GM08714 (cell line): ENCODE results near the gene TAP2.
"Not testable (repeated sequence)": the region's sequence is repeated elsewhere in the genome, so short reads cannot be mapped to it uniquely, and the experiment has no call there.

Experiments
- H3K4me3 ChIP-seq: fragments of 200-500 bp; sonication (Bioruptor generic); 2 replicates; pipeline ENCODE4 v1.5.1; 2014; ENCODE audit warnings: mild to moderate bottlenecking, low read length, inconsistent platforms
- ZNF274 ChIP-seq: IDR thresholded peaks from 2 replicates; pipeline ENCODE4 v1.6.1; 2012; ENCODE audit warnings: mild to moderate bottlenecking, low read depth, low read length

TAP2 gene

DNA sequence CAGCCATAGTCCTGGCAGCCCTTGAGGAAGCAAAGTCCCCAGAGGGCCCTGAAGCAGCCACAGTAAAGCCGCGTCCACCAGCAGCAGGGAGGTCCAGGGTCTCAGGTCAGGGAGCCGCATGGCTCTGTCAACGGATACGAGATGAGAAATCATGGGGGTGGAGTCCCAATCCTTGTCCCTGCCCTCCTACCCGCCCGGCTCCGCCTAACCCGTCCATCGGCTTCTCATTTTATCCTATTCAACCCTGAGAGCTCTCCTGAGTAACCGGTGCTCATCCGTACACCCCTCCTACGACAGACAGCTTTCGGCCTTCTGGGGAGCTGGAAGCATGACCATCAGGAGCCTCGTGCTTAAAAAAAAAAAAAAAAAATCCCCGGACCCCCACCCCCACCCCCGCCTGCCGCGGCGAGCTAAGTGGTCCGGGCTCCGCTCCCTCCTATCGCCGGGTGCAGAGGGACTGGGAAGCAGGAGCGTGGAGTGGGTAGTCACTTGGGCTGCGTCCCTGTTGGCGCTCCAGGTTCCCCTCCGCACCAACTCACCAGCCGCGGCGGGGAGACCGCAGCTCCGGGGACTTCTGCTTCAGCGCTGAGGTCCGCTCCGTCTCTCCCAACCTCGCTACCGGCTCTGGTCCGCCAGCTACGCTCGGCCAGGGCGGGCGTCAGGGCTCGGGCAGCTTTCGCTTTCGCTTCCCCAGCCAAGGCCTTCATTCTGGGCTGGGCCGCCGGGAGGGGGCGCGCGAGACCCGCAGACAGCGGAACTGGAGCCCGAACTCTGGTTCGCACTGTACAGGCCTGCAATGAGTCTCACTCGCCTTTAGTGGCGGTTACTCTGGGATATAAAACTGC is at the start of gene TAP2:
TAP2 (minus strand) TSS at position 626 of the 845 bp plus-strand sequence; CDS start at position 120, 506 bp downstream.
- peak within 1 kb of the TSS; percentile 81 for H3K4me3 ChIP-seq
- no peak for TF ChIP-seq ZNF274

DNA sequence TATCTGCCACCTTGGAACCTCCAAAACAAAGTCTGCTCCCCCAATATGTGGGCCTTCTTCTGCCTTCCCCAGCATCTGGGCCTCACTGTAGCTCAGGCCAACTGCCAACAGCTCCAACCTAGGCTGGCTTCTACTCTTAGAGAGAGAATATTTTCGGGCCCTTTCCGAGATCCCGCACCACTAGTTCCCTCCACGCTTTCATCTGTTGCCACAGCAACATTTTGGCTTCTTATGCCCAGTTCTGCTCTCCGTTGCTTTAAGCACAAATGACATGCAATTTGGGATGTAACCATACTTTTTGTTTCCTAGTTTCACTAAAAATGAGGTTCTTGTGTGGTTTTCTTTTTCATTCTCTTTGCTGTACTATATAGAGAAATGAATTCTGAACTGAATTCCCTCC is 49.1 kb upstream of the TAP2 start:
- no peak overlapping the region for H3K4me3 ChIP-seq
- no peak for TF ChIP-seq ZNF274

DNA sequence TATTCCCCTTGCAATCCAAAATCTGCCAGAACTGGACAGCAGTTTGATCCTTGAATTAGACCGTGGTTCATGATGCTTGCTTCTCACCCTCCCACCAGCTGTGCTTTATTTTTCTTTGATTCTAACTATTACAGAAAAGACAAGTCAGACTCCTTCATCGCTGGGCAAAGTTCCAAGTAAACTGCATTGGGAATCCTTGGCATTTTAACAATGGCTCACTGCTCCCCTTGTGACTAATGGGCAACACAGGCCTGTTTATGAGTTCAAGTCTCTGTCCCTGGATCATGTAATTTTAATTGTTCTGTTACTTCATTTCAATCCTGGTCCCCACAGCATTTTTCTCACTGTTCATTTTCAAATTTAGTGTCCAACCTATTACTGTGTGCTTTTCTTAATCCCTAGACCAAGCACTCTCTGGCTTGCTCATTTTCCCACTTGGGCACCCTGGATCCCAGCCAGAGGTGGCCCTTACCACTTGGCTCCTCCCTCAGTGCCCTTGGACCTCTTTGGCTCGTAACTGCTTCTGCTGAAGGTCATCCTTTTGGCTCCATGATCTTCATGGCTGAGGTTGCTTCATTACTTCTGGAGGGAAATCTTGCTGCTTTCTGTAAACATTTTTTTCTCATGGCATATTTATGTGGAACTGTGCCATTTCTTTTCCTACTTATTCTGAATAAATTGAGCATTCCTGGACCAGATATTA is 48.3 kb upstream of the TAP2 start:
- TF ChIP-seq ZNF274: no peak
- H3K4me3 ChIP-seq: no peak overlapping the region

DNA sequence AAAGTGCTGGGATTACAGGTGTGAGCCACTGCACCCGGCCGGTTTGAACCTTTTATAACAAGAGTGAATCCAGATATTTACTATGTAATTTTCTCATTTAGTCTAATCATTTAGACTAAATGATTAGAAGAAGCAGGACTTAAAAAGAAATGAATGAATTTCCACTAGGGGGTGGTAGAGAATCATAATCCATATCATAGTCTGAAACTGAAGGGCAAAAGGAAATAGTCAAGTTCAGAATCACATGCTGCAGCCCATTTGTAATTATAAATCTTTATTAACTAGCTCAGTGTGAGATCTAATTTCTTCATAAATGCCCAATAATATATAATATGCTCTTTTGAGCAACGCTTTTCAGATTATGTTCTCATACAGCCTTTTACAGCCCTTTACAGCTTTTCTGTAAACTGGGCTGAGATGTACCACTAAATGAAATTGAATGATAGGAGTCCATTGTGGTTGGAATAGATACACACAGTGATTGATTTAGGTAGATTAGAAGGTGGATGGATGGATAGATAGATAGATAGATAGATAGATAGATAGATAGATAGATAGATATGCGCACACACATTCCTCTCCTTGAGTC is 47.3 kb upstream of the TAP2 start:
- no peak overlapping the region for H3K4me3 ChIP-seq
- TF ChIP-seq ZNF274: no peak

DNA sequence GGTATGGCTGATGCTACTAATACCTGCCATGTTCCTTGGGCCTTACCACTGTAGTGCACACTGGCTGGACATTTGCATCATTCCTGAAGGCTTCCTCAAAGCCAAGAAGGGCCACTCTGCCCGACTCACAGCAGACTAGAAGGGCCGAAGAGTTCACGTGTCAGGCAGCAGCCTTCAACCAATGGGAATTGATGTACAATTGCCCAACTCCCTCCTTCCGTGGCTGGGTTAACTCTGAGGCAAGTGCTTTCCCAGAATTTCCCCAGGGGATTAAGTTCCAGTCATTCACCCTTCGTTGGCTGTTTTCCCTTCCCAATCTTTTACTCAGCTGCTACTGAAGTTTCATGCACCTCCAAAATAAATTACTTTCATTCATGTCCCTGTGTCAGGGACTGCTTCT is 45.2 kb upstream of the TAP2 start:
- no peak overlapping the region for H3K4me3 ChIP-seq
- TF ChIP-seq ZNF274: no peak

DNA sequence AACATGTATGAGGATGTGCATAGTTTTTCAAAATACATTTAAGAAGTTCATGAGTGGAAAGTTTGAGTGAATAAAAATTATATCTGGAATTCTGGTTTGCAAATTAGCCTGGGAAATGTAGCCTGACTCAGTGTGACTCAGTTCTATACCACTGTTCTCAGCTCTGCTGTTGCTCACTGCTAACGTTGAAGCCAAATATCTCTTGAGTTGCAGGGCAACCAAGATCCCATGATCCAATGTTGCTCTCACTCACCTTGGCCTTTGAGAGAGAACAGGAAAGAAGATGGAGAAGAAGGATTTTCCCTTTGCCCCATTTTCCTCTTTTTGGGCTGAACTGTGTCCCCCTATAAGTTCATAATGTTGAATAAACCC is 44.3 kb upstream of the TAP2 start:
- TF ChIP-seq ZNF274: no peak
- no peak overlapping the region for H3K4me3 ChIP-seq

DNA sequence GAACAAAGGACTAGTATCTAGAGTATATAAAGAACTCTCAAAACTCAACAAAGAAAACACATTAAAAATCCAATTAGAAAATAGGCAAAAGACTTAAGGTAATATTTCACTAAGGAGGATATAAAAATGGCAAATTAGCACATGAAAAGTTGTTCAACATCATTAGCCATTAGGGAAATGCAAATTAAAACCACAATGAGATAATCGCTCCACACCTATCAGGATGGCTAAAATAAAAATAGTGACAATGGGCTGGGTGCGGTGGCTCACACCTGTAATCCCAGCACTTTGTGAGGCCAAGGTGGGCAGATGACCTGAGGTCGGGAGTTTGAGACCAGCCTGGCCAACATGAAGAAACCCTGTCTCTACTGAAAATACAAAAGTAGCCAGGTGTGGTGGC is 42.4 kb upstream of the TAP2 start:
- H3K4me3 ChIP-seq: not testable (repeated sequence)

DNA sequence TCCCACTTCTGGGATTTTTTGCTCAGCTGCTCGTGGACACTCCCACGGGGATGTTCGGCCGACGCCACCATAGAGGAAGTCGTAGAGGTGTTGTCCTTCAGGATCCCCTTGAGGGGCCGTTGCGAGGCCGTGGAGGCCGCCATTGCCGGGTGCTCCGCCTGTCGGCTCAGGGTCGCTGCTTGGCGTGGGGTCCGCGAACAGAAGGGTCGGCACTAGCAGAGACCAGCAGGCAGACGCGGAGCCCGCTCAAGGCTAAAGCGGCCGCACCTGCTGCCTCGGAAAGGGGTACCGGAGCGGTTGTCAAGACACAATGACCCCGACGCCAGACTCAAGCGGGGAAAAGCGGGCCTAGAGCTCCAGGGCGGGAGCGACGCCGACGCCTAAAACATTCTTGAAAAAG is 41.2 kb upstream of the TAP2 start:
- TF ChIP-seq ZNF274: no peak
- no peak overlapping the region; the same call in 1 of the 2 replicates for H3K4me3 ChIP-seq

DNA sequence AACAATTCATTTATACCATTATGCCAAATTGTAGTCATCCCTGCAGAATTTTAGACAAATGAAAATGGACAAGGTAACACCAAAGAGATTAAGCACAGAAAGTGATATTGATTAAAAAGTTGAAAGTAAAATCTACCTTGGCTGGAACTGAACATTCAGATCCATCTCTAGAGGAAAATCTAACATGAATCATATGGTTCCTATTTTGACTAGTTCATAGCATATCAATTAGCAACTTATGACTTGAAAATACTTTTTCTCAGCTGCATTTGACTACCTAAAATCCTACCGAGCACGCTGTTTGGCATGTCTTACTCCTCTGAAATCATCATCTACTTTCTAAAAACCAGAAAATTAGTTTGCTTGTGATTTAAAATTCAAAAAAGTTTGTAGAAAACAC is 38.1 kb upstream of the TAP2 start:
- TF ChIP-seq ZNF274: no peak
- no peak overlapping the region for H3K4me3 ChIP-seq

DNA sequence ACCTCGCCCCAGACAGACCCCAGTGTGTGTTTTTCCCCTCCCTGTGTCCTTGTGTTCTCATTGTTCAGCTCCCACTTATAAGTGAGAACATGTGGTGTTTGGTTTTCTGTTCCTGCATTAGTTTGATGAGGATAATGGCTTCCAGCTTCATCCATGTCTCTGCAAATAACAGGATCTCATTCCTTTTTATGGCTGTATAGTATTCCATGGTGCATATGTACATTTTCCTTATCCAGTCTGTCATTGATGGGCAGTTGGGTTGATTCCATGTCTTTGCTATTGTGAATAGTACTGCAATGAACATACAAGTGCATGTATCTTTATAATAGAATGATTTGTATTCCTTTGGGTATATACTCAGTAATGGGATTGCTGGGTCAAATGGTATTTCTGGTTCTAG is 35.4 kb upstream of the TAP2 start:
- not testable (repeated sequence) for H3K4me3 ChIP-seq

DNA sequence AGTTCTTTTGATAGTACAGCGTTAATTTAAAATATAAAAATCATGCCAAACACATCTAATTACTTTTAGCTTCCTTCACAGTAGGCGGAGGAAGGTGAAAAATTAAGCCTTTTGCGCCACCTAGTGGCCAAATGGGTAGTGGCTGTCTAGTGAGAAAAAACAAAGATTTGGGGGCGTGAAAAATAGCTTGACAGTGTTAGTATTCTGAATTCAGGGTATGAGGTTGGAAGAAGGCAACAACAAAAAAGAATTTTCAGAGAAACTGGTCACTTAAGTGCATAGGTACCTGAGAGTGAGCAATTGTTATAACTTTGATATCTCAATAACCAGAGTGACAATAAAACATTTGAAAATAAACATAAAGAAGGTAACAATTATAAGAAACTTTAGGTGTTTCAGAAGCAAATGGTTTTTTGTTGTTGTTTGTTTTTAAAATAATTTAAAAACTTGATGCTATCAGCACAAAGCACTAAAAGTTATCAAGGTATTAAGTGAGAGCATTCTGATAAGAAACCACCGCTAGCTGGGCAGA is 29.8 kb upstream of the TAP2 start:
- no peak overlapping the region for H3K4me3 ChIP-seq
- TF ChIP-seq ZNF274: no peak

DNA sequence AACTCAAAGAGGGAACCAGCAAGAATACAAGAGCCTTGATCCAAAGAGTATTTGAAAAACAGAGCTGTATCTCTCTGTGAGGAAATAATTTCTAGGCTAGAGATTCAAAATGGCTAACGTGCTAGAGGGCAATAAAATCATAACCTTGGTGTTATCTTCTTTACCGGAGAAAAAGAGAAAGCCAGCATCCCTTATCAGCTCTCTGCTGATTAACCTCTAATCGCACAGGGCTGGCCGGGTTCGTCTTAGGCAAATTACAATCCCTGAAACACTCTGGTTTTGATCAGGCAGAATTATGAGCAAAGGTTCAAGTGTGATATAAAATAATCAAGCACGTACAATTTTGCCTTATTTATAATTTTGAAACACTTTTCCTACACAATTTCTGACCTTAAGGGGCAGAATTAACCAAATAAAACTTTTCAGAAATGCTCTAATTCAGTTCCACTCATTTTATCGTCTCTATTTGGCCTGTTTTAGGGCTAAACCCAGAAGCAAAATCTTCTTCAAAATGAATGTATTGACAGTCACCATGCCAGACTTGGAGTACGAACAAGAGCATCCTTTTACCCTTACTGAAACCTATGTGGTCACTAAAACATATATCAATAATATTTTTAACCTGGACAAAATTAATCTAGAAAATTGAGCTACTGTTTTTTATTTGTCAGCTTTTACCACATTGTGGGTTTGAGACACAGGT is 29.2 kb upstream of the TAP2 start:
- no peak for TF ChIP-seq ZNF274
- no peak overlapping the region; the same call in 1 of the 2 replicates for H3K4me3 ChIP-seq

DNA sequence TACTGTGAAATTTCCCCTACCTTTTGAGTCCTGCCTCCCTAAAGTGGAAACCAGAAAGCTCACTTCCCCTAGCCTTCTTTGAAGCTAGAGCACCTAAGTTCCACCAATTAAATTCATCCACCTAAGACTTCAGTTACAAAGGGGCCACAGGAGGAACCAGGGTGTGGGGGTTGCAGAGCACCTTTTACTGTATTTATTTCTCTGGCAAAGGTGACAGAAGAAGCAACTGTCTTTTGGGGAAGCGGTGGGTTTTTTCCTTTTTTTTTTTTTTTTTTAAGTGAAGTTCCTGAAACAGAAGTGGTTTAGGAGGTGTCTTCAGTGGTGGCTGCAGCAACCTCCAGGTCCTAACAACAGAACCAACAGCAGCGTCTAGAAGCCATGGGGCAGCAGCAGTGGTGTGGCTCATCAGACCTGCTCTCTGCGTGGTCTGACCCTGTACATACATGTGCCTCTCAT is 28.5 kb upstream of the TAP2 start:
- no peak overlapping the region; the same call in 1 of the 2 replicates for H3K4me3 ChIP-seq
- TF ChIP-seq ZNF274: no peak
